HL-60 (cell line): ENCODE data around the gene CLSTN3.

Experiments used
- GABPA ChIP-seq: IDR thresholded peaks from 2 replicates; pipeline ENCODE4 v1.6.1; 2012; ENCODE audit warnings: low read depth
- POLR2AphosphoS5 ChIP-seq: IDR thresholded peaks from 2 replicates; pipeline ENCODE4 v1.6.1; 2012; ENCODE audit warnings: low read depth
- SPI1 ChIP-seq: IDR thresholded peaks from 2 replicates; pipeline ENCODE4 v1.6.1; 2012; ENCODE audit warnings: low read depth, mild to moderate bottlenecking, borderline replicate concordance
- TF ChIP-seq, protein P1 (sequence below): IDR thresholded peaks from one replicate; pipeline ENCODE4 v1.5.1; 2011; ENCODE audit warnings: low read length, control low read depth, inconsistent platforms; ENCODE audit not compliant: insufficient read depth
- TF ChIP-seq, protein P2 (sequence below): IDR thresholded peaks from 2 replicates; pipeline ENCODE4 v1.6.1; 2012; ENCODE audit warnings: low read depth; ENCODE audit not compliant: insufficient replicate concordance

DNA sequence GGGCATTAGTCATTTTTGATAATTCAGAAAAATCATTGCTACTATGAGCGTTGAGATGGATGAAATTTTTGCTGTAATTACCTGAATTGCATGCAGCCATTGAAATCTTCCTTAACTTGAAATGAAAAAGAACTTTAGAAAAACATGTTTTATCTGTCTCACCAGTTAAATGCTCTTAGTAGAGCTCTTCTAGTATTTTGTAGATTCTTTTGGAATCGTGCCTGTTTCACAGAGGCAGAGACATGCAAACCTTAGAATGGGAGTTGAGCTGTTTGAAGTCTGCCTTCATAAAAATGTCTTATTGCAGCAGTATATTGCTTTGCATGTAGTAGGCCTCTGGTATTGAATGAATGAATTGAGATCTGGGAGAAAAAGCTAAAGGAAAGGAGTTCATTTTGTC is 63.5 kb downstream of the CLSTN3 start:
- TF ChIP-seq POLR2AphosphoS5 (no peak), GABPA (no peak), SPI1 (no peak)
- TF ChIP-seq, protein P1, sequence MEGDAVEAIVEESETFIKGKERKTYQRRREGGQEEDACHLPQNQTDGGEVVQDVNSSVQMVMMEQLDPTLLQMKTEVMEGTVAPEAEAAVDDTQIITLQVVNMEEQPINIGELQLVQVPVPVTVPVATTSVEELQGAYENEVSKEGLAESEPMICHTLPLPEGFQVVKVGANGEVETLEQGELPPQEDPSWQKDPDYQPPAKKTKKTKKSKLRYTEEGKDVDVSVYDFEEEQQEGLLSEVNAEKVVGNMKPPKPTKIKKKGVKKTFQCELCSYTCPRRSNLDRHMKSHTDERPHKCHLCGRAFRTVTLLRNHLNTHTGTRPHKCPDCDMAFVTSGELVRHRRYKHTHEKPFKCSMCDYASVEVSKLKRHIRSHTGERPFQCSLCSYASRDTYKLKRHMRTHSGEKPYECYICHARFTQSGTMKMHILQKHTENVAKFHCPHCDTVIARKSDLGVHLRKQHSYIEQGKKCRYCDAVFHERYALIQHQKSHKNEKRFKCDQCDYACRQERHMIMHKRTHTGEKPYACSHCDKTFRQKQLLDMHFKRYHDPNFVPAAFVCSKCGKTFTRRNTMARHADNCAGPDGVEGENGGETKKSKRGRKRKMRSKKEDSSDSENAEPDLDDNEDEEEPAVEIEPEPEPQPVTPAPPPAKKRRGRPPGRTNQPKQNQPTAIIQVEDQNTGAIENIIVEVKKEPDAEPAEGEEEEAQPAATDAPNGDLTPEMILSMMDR: no peak
- TF ChIP-seq, protein P2, sequence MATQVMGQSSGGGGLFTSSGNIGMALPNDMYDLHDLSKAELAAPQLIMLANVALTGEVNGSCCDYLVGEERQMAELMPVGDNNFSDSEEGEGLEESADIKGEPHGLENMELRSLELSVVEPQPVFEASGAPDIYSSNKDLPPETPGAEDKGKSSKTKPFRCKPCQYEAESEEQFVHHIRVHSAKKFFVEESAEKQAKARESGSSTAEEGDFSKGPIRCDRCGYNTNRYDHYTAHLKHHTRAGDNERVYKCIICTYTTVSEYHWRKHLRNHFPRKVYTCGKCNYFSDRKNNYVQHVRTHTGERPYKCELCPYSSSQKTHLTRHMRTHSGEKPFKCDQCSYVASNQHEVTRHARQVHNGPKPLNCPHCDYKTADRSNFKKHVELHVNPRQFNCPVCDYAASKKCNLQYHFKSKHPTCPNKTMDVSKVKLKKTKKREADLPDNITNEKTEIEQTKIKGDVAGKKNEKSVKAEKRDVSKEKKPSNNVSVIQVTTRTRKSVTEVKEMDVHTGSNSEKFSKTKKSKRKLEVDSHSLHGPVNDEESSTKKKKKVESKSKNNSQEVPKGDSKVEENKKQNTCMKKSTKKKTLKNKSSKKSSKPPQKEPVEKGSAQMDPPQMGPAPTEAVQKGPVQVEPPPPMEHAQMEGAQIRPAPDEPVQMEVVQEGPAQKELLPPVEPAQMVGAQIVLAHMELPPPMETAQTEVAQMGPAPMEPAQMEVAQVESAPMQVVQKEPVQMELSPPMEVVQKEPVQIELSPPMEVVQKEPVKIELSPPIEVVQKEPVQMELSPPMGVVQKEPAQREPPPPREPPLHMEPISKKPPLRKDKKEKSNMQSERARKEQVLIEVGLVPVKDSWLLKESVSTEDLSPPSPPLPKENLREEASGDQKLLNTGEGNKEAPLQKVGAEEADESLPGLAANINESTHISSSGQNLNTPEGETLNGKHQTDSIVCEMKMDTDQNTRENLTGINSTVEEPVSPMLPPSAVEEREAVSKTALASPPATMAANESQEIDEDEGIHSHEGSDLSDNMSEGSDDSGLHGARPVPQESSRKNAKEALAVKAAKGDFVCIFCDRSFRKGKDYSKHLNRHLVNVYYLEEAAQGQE: no peak
